ENCODE measurements around the gene ALX3. TPM values are rescaled to one million over a fixed set of nuclear protein-coding genes. Genes with fewer than 3 reads are reported as not detected.

Gene ALX3
- total RNA-seq, 1 experiment from 2014 or later = not detected

GRCh38 chr1:110058591-110058990, 11.9 kb downstream of the ALX3 start:
- TF ChIP-seq CTCF (IDR thresholded peaks at IDR 0.05; ENCODE audit: unreplicated experiment) = no peak
- intact Hi-C loops (cut with micrococcal nuclease; ENCODE audit: unreplicated experiment) = no loop called here
- no peaks in the 10 kb centered on the region for H3K4me1 Mint-ChIP-seq (ENCODE audit: low read depth, unreplicated experiment)
- H3K36me3 Mint-ChIP-seq (ENCODE audit: insufficient read depth, unreplicated experiment) = peaks cover 12% of the 10 kb centered on the region
- no peak overlapping the region for H3K27ac Mint-ChIP-seq (ENCODE audit: unreplicated experiment)
- H3K27me3 Mint-ChIP-seq (ENCODE audit: unreplicated experiment) = no peaks in the 10 kb centered on the region
- no TSS peak for BruUV-seq (replicated peaks)
- no peak overlapping the region for H3K4me3 Mint-ChIP-seq (ENCODE audit: low read depth, unreplicated experiment)
- DNase-seq = no peak
- no peaks in the 10 kb centered on the region for H3K9me3 Mint-ChIP-seq (ENCODE audit: low read depth, unreplicated experiment)
- CTCF ChIA-PET = no interaction called here

- Mint-ChIP-seq H3K4me3 (ENCODE audit: low read depth, unreplicated experiment) (no peak overlapping the region), H3K36me3 (ENCODE audit: insufficient read depth, unreplicated experiment) (peaks cover 14% of the 10 kb centered on the region), H3K27me3 (ENCODE audit: unreplicated experiment) (no peaks in the 10 kb centered on the region), H3K9me3 (ENCODE audit: low read depth, unreplicated experiment) (no peaks in the 10 kb centered on the region), H3K27ac (ENCODE audit: unreplicated experiment) (no peak overlapping the region), H3K4me1 (ENCODE audit: low read depth, unreplicated experiment) (no peaks in the 10 kb centered on the region)
- BruUV-seq (replicated peaks) = no TSS peak
- TF ChIP-seq CTCF (IDR thresholded peaks at IDR 0.05; ENCODE audit: unreplicated experiment) = no peak
- intact Hi-C loops (cut with micrococcal nuclease; ENCODE audit: unreplicated experiment) = no loop called here
- CTCF ChIA-PET = interaction anchor here (0.7 kb wide), 1 partner anchor 13 kb away, joined by 4 read pairs; no protein-coding TSS in a partner anchor
- DNase-seq = no peak
These were observed 12.4 kb downstream of the ALX3 start for GRCh38 chr1:110057963-110058518.

GRCh38 chr1:110056776-110057175, 13.7 kb downstream of the ALX3 start:
- intact Hi-C loops (cut with micrococcal nuclease; ENCODE audit: unreplicated experiment) = no loop called here
- Mint-ChIP-seq H3K36me3 (ENCODE audit: insufficient read depth, unreplicated experiment) (peaks cover 23% of the 10 kb centered on the region), H3K27ac (ENCODE audit: unreplicated experiment) (no peak overlapping the region), H3K4me3 (ENCODE audit: low read depth, unreplicated experiment) (no peak overlapping the region), H3K4me1 (ENCODE audit: low read depth, unreplicated experiment) (no peaks in the 10 kb centered on the region), H3K9me3 (ENCODE audit: low read depth, unreplicated experiment) (no peaks in the 10 kb centered on the region), H3K27me3 (ENCODE audit: unreplicated experiment) (no peaks in the 10 kb centered on the region)
- CTCF ChIA-PET = no interaction called here
- TF ChIP-seq CTCF (IDR thresholded peaks at IDR 0.05; ENCODE audit: unreplicated experiment) = no peak
- no peak for DNase-seq
- no TSS peak for BruUV-seq (replicated peaks)

- no peaks in the 10 kb centered on the region for H3K4me1 Mint-ChIP-seq (ENCODE audit: low read depth, unreplicated experiment)
- CTCF ChIA-PET = no interaction called here
These were observed 14.2 kb downstream of the ALX3 start for GRCh38 chr1:110056285-110056683.

More at GRCh38 chr1:110056285-110056683, 14.2 kb downstream of the ALX3 start:
- no peak overlapping the region for H3K27ac Mint-ChIP-seq (ENCODE audit: unreplicated experiment)
- H3K27me3 Mint-ChIP-seq (ENCODE audit: unreplicated experiment) = no peaks in the 10 kb centered on the region
- no peak for DNase-seq
- intact Hi-C loops (cut with micrococcal nuclease; ENCODE audit: unreplicated experiment) = no loop called here
- no peak overlapping the region for H3K4me3 Mint-ChIP-seq (ENCODE audit: low read depth, unreplicated experiment)
- H3K9me3 Mint-ChIP-seq (ENCODE audit: low read depth, unreplicated experiment) = no peaks in the 10 kb centered on the region
- BruUV-seq (replicated peaks) = no TSS peak
- TF ChIP-seq CTCF (IDR thresholded peaks at IDR 0.05; ENCODE audit: unreplicated experiment) = no peak
- H3K36me3 Mint-ChIP-seq (ENCODE audit: insufficient read depth, unreplicated experiment) = peaks cover 24% of the 10 kb centered on the region

Measured in Calu3 (cell line).